ENCODE results near the gene RNASE4. TPM values are rescaled to one million over a fixed set of nuclear protein-coding genes. Genes with fewer than 3 reads are reported as not detected.

RNASE4 gene
- total RNA-seq, 2 donors from 2014 or later = 0.50 to 1.2 TPM

Other genes with a start within 250 kb of the RNASE4 start
- gene KLHL33, start 248.4 kb upstream of the RNASE4 start, total RNA-seq = under 1 TPM; 0.22 to 0.43 TPM
- 10 to 100 TPM; 43.1 to 78.0 TPM for gene OSGEP, start 229.7 kb upstream of the RNASE4 start, total RNA-seq
- gene APEX1, start 229.3 kb upstream of the RNASE4 start, total RNA-seq = 100 to 1,000 TPM; 130 to 151 TPM
- gene PIP4P1, start 223.1 kb upstream of the RNASE4 start, total RNA-seq = 10 to 100 TPM; 33.3 to 34.5 TPM
- gene PNP, start 215.2 kb upstream of the RNASE4 start, total RNA-seq = 100 to 1,000 TPM; 124 to 199 TPM
- gene RNASE10, start 179.0 kb upstream of the RNASE4 start, total RNA-seq = under 1 TPM; 0.50 to 0.75 TPM
- not detected for gene RNASE9, start 123.5 kb upstream of the RNASE4 start, total RNA-seq
- gene RNASE11, start 96.6 kb upstream of the RNASE4 start, total RNA-seq = not detected
- not detected for gene RNASE12, start 93.2 kb upstream of the RNASE4 start, total RNA-seq
- not detected for gene OR6S1, start 42.9 kb upstream of the RNASE4 start, total RNA-seq
- gene ANG, start 4.2 kb downstream of the RNASE4 start, total RNA-seq = 1 to 10 TPM in 1 of 2 donors, under 1 TPM in 1; 0.78 to 1.6 TPM
- gene EDDM3A, start 61.3 kb downstream of the RNASE4 start, total RNA-seq = not detected
- gene EDDM3B, start 83.8 kb downstream of the RNASE4 start, total RNA-seq = not detected
- gene RNASE6, start 96.7 kb downstream of the RNASE4 start, total RNA-seq = 1 to 10 TPM in 1 of 2 donors, under 1 TPM in 1; 0.56 to 1.3 TPM
- not detected for gene RNASE1, start 118.3 kb downstream of the RNASE4 start, total RNA-seq
- not detected for gene RNASE3, start 206.8 kb downstream of the RNASE4 start, total RNA-seq